HG03439 (cell line): ENCODE results near the gene B4GALT1.

ENCODE experiments used
- ATAC-seq: cut with Tn5 transposase; IDR thresholded peaks from one replicate; pipeline ENCODE4 v1.9.1; 2021; ENCODE audit warnings: mild to moderate bottlenecking, moderate library complexity; ENCODE audit not compliant: unreplicated experiment

The B4GALT1 gene

GRCh38 chr9:33125871-33126823, 41.0 kb downstream of the B4GALT1 start:
- no peak for ATAC-seq

GRCh38 chr9:33125461-33125860, 41.7 kb downstream of the B4GALT1 start:
- no peak for ATAC-seq

GRCh38 chr9:33124751-33125381, 42.3 kb downstream of the B4GALT1 start:
- peak; percentile 46 for ATAC-seq

- no peak for ATAC-seq
These were observed 43.1 kb downstream of the B4GALT1 start for GRCh38 chr9:33124046-33124445.

- ATAC-seq: no peak
These were observed 43.6 kb downstream of the B4GALT1 start for GRCh38 chr9:33123407-33124031.

- ATAC-seq: no peak
These were observed 46.5 kb downstream of the B4GALT1 start for GRCh38 chr9:33120620-33121019.

- no peak for ATAC-seq
These were observed 49.3 kb downstream of the B4GALT1 start for GRCh38 chr9:33117796-33118195.

- ATAC-seq: no peak
These were observed 49.8 kb downstream of the B4GALT1 start for GRCh38 chr9:33117306-33117705.

GRCh38 chr9:33116860-33117259, 50.3 kb downstream of the B4GALT1 start:
- ATAC-seq: no peak

GRCh38 chr9:33114746-33115145, 52.4 kb downstream of the B4GALT1 start:
- no peak for ATAC-seq

GRCh38 chr9:33113799-33114547, 53.2 kb downstream of the B4GALT1 start:
- no peak for ATAC-seq

- ATAC-seq: no peak
These were observed 55.0 kb downstream of the B4GALT1 start for GRCh38 chr9:33112094-33112493.

GRCh38 chr9:33111631-33112030, 55.5 kb downstream of the B4GALT1 start:
- no peak for ATAC-seq

GRCh38 chr9:33110686-33111085, 56.5 kb downstream of the B4GALT1 start:
- ATAC-seq: no peak

- no peak for ATAC-seq
These were observed 57.1 kb downstream of the B4GALT1 start for GRCh38 chr9:33109850-33110595.

GRCh38 chr9:33109097-33109496, 58.0 kb downstream of the B4GALT1 start:
- ATAC-seq: no peak

GRCh38 chr9:33108472-33108871, 58.7 kb downstream of the B4GALT1 start:
- no peak for ATAC-seq

- ATAC-seq: no peak
These were observed 59.4 kb downstream of the B4GALT1 start for GRCh38 chr9:33107762-33108161.

GRCh38 chr9:33106827-33107621, 60.1 kb downstream of the B4GALT1 start:
- no peak for ATAC-seq
